Skin epidermis (tissue), 12 donors: ENCODE results near the gene CDC25A.

Experiments
- H3K27ac ChIP-seq, 21 experiments: fragments of 200-600 bp; sonication (generic) in 11 of 21; one replicate each; pipeline ENCODE4 v1.5.0; 2020; ENCODE audit warnings: mild to moderate bottlenecking in 3 of 21, inconsistent platforms in 2 of 21, moderate library complexity in 2 of 21
- H3K4me3 ChIP-seq, 7 experiments: fragments of 200-600 bp; sonication (generic) in 2 of 7; one replicate each; pipeline ENCODE4 v1.5.0; 2020; ENCODE audit warnings: inconsistent platforms in 2 of 7, mild to moderate bottlenecking in 2 of 7, moderate library complexity in 1 of 7

CDC25A gene

GRCh38 chr3:48202632-48203031 lies 14.4 kb upstream of the CDC25A start:
- Histone ChIP-seq H3K4me3 (no peak overlapping the region), H3K27ac (no peak overlapping the region)

GRCh38 chr3:48199117-48199516 lies 10.9 kb upstream of the CDC25A start:
- no peak overlapping the region for H3K4me3 ChIP-seq
- no peak overlapping the region for H3K27ac ChIP-seq

DNA sequence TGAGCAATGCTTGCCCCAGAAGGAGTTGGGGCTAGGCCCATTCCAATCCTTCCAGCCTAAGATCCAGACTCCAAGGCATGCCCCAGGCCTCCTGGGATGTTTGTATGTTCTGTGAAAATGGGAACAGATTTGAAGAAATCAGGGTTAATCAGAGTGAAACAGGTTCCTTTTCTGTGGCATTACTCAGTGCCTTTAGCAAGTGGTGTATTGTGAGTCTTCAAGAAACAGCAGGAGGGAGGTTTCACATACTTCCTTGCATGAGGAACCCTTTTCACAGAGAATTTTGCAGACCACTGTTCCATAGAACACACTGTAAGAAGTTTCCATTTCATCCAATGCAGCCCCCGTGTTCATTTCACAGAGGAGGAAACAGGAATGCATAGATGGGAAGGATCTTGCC lies 8.4 kb upstream of the CDC25A start:
- H3K4me3 ChIP-seq = no peak overlapping the region
- no peak overlapping the region for H3K27ac ChIP-seq

DNA sequence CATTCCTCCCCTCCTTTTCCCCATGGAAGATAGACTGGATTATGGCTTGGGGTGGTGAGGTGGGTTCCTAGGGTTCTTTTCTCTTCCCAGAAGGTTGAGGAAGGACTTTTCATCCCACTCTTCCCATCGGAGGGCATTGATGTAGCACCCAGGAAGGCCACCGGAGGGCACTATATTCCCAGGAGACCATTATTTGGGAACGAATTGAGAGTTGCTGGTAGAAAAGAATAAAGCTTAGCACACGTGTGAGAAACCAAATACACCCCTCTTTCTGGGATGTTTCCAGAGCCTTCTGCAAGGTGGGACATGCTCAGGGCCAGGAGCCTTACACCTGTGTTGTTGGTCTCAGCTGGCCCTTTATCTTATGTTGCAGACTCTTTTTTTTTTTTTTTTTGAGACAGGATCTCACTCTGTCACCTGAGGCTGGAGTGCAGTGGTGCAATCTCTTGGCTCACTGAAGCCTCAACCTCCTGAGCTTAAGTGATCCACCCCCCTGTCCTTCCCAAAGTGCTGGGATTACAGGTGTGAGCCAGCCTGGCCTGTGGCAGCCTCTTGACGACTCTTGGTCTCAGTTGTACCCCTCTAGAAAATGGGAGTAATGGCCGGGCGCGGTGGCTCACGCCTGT lies 6.3 kb upstream of the CDC25A start:
- H3K27ac ChIP-seq = no peak overlapping the region

DNA sequence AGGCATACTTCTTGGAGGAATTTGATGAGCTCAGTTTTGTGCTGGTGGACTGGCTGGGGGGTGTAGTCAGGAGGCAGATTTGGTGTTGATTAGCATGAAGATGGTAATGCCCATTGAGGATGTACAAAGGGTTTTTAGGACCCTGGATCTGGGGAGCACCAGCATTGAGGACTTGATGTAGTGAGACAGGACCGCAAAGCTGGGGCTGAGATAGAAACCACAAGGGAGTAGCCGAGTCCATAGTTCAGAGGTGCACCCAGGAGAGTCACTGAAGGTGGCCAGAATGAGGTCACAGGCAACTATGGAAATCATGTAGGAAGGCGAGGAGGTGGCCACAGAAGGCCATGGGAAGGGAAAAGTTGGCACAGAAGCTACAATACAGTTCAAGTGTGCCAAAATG lies 2.7 kb upstream of the CDC25A start:
- H3K4me3 ChIP-seq = no peak overlapping the region
- H3K27ac ChIP-seq = no peak overlapping the region

More for the DNA sequence above, 6.3 kb upstream of the CDC25A start:
- H3K4me3 ChIP-seq = no peak overlapping the region

DNA sequence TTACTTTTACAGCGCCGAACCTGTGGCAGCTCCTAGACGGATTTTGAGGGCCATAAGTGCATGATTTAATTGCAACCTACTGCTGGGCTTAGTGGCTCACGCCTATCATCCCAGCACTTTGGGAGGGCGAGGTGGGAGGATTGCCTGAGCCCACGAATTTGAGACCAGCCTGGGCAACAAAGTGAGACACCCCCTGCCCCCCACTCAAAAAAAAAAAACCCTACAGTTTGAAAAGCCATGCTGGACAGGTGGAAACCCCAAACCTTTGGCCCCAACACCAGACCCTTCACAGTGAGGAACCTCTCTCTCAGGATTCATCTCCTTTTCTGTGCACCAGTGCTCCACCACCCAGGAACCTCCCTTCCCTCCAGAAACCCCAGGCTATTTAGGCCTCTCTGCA lies 1.1 kb upstream of the CDC25A start:
- Histone ChIP-seq H3K27ac (no peak overlapping the region), H3K4me3 (no peak overlapping the region)

GRCh38 chr3:48187579-48188265 lies 495 bp downstream of the CDC25A start:
- H3K27ac ChIP-seq = peak overlapping the region in 16 of 21 experiments; percentile 2 to 68 (median 32)

DNA sequence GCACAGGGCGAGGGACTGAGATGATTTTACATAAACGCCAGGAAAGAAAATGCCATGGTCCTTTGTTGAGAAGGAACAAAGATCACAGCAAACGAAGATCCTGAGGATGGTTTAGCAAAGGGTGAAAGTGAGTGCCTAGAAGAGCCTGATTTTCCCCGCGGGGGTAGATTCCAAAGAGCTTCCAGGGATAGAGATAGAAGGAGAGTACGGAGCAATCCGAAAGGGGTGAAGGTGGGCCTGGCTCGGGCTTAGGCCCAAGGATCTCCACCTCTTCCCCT lies 977 bp downstream of the CDC25A start:
- H3K27ac ChIP-seq = peak overlapping the region in 14 of 21 experiments; percentile 2 to 68 (median 32)

More at GRCh38 chr3:48187579-48188265, 495 bp downstream of the CDC25A start:
- peak overlapping the region; percentile 53 to 90 (median 80) for H3K4me3 ChIP-seq

DNA sequence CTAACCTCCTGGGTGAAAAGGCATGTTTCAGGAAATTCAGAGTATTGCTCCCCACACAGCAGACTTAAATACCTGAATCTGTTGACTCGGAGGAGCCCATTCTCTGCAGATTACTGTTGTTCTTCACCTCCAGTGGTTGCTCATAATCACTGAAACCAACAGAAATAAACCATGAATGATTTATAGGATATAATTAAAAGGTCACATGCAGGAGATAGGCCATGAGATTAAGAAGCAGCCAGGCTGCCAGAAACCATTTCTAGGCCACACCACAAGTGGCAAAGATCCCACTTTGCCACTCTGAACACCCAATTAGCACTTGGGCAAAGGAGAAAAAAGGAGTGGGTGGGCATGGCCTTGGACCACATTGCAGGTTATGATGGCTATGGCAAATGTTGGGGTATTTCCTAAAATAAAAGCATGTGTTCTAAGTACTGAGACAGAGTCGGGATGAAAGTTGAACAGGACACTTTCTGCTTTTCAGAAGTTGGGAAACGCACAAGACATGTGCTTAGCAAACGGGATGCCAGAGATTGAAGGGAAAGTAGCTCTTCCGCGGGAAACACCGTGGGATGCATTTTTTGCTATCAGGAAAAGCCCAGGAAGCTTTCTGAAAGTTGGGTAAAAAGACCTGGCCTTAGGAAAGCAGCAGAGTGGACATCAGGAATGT lies 1.5 kb downstream of the CDC25A start:
- peak overlapping the region; percentile 53 to 90 (median 80) for H3K4me3 ChIP-seq
- H3K27ac ChIP-seq = peak overlapping the region in 2 of 21 experiments; percentile 39 to 52

More for the DNA sequence above, 977 bp downstream of the CDC25A start:
- peak overlapping the region; percentile 53 to 90 (median 80) for H3K4me3 ChIP-seq

- Histone ChIP-seq H3K4me3 (no peak overlapping the region), H3K27ac (no peak overlapping the region)
Observed at GRCh38 chr3:48185129-48185528, 3.1 kb downstream of the CDC25A start.

- Histone ChIP-seq H3K27ac (no peak overlapping the region), H3K4me3 (no peak overlapping the region)
Observed at GRCh38 chr3:48184299-48184698, 3.9 kb downstream of the CDC25A start.

DNA sequence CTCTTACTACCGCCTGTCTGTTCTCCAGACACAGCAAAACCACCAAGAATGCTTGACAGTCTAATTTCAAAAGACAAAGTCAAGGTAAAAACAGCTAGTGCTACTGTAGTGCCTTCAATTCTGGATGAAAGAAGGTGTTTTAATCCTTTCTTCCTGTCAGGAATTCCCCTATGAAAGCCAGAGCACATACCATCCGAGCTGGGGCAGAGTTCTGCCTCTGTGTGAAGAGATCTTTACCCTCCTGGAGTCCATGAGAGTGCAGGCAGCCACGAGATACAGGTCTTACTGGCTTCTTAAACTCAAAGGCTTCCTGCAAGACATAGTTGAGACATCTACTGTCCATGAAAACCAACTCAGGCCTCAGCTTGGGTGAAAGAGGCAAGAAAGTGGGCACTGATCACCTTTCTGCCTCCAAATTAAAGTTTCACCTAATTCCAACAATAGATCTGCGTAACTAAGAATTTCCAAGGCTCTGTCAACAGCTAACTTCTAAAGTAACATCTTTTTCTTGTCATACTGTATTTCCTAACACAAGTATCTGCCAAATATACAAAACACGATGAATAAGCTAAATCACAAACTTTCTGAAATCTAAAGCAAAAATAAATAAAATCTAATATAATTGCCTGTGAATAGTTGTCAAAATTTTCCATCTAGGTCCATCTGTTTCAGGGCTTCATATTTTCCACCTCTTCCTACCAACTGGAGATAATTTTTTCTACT lies 7.5 kb downstream of the CDC25A start:
- no peak overlapping the region for H3K27ac ChIP-seq

DNA sequence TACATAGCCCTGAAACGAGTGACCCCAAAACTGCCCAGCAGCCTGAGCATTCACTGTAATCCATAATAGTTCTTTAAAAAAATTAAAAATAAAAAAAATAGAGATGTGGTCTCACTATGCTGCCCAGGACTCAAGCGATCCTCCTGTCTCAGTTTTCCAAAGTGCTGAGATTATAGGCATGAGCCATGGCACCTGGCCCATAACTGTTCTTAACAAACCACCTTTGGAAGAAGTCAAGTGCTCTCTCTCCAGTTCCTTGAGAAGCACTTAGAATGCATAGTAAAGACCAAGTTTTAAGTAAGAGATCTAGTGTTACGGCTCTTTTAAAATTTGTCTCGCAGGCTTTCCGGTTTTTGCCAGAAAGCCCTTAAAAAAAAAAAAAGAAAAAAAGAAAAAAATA lies 8.2 kb downstream of the CDC25A start:
- no peak overlapping the region for H3K4me3 ChIP-seq
- H3K27ac ChIP-seq = no peak overlapping the region

More for the DNA sequence above, 7.5 kb downstream of the CDC25A start:
- no peak overlapping the region for H3K4me3 ChIP-seq

- H3K4me3 ChIP-seq = no peak overlapping the region
- no peak overlapping the region for H3K27ac ChIP-seq
Observed at GRCh38 chr3:48178072-48178471, 10.1 kb downstream of the CDC25A start.

- no peak overlapping the region for H3K27ac ChIP-seq
- H3K4me3 ChIP-seq = no peak overlapping the region
Observed at GRCh38 chr3:48157950-48158376, 30.3 kb downstream of the CDC25A start.

- H3K27ac ChIP-seq = no peak overlapping the region
- H3K4me3 ChIP-seq = no peak overlapping the region
Observed at GRCh38 chr3:48157202-48157840, 30.9 kb downstream of the CDC25A start.

DNA sequence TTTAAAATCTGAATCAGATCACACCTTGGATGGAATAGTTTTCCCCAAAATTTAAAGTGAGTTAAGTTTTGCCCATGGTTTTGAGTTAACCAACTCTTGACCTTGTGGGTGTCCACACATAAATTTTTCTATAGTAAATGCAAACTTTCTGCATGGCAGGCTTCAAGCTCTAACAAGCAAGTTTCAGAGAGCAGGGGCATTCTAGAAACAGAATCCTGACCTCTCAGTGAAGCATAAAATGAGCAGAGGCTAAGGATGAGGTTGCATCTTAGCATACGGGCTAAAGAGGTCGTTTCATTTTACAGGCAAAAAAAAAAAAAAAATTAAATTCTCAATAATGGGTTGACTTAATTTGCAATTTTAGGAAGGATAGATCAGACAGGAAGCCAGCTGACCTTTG lies 32.1 kb downstream of the CDC25A start:
- Histone ChIP-seq H3K4me3 (no peak overlapping the region), H3K27ac (no peak overlapping the region)

GRCh38 chr3:48155122-48155521 lies 33.1 kb downstream of the CDC25A start:
- Histone ChIP-seq H3K27ac (peak overlapping the region in 1 of 21 experiments; percentile 30), H3K4me3 (no peak overlapping the region)

- H3K4me3 ChIP-seq = no peak overlapping the region
- H3K27ac ChIP-seq = peak overlapping the region in 3 of 21 experiments; percentile 2 to 28 (median 17)
Observed at GRCh38 chr3:48151807-48152427, 36.3 kb downstream of the CDC25A start.
